Ishikawa (cell line): ENCODE results near the gene TAAR2.

Source experiments
- CEBPB ChIP-seq: IDR thresholded peaks from 2 replicates; pipeline ENCODE4 v1.6.1; 2012
- CREB1 ChIP-seq: IDR thresholded peaks from 2 replicates; pipeline ENCODE4 v1.6.1; 2012; ENCODE audit warnings: low read depth
- EGR1 ChIP-seq: IDR thresholded peaks from 2 replicates; pipeline ENCODE4 v1.6.1; 2012
- EP300 ChIP-seq: IDR thresholded peaks from 2 replicates; pipeline ENCODE4 v1.6.1; 2012; ENCODE audit warnings: borderline replicate concordance
- FOXM1 ChIP-seq: IDR thresholded peaks from 2 replicates; pipeline ENCODE4 v1.6.1; 2012; ENCODE audit warnings: low read depth, borderline replicate concordance
- MAX ChIP-seq: IDR thresholded peaks from 2 replicates; pipeline ENCODE4 v1.6.1; 2012
- NFIC ChIP-seq: IDR thresholded peaks from 2 replicates; pipeline ENCODE4 v1.6.1; 2012
- RAD21 ChIP-seq: IDR thresholded peaks from 2 replicates; pipeline ENCODE4 v1.6.1; 2012; ENCODE audit warnings: low read depth
- REST ChIP-seq: IDR thresholded peaks from 2 replicates; pipeline ENCODE4 v1.6.1; 2012; ENCODE audit warnings: low read depth, mild to moderate bottlenecking
- TAF1 ChIP-seq: IDR thresholded peaks from 2 replicates; pipeline ENCODE4 v1.6.1; 2012; ENCODE audit warnings: low read depth, mild to moderate bottlenecking
- TCF12 ChIP-seq: IDR thresholded peaks from 2 replicates; pipeline ENCODE4 v1.6.1; 2012; ENCODE audit warnings: low read depth
- TEAD4 ChIP-seq: IDR thresholded peaks from 2 replicates; pipeline ENCODE4 v1.6.1; 2012
- USF1 ChIP-seq: IDR thresholded peaks from 2 replicates; pipeline ENCODE4 v1.6.1; 2012
- YY1 ChIP-seq: IDR thresholded peaks from 2 replicates; pipeline ENCODE4 v1.6.1; 2012; ENCODE audit warnings: low read depth
- ZBTB7A ChIP-seq: IDR thresholded peaks from 2 replicates; pipeline ENCODE4 v1.6.1; 2012; ENCODE audit warnings: low read depth

Gene TAAR2

GRCh38 chr6:132648828-132649227 lies 24.8 kb upstream of the TAAR2 start:
- TF ChIP-seq YY1 (no peak), TCF12 (no peak)

- TF ChIP-seq TCF12 (no peak), NFIC (no peak), CREB1 (no peak), ZBTB7A (no peak), TAF1 (no peak), RAD21 (no peak), MAX (no peak), EGR1 (no peak), TEAD4 (no peak), USF1 (no peak), FOXM1 (no peak), CEBPB (no peak), YY1 (no peak), REST (no peak), EP300 (no peak)
Measured at GRCh38 chr6:132648356-132648755, 24.3 kb upstream of the TAAR2 start.

GRCh38 chr6:132643547-132643946 lies 19.5 kb upstream of the TAAR2 start:
- TF ChIP-seq USF1 (no peak), TEAD4 (no peak), MAX (no peak), TAF1 (no peak), CREB1 (no peak), EGR1 (no peak), YY1 (no peak), FOXM1 (no peak), CEBPB (no peak), ZBTB7A (no peak), TCF12 (no peak), REST (no peak), NFIC (no peak), EP300 (no peak), RAD21 (no peak)

GRCh38 chr6:132634796-132635195 lies 10.7 kb upstream of the TAAR2 start:
- no peak for TF ChIP-seq TEAD4
- TF ChIP-seq ZBTB7A = no peak
- TF ChIP-seq TCF12 = no peak
- no peak for TF ChIP-seq CEBPB
- TF ChIP-seq CREB1 = no peak
- TF ChIP-seq TAF1 = no peak
- no peak for TF ChIP-seq REST

- TF ChIP-seq ZBTB7A = no peak
Measured at GRCh38 chr6:132633362-132633761, 9.3 kb upstream of the TAAR2 start.
